NCI-H345 (cell line): ENCODE measurements around the gene SPINT4.
"Not testable (repeated sequence)": the region's sequence is repeated elsewhere in the genome, so short reads cannot be mapped to it uniquely, and the experiment has no call there.

Experiments
- DNase-seq: peaks from one replicate; lab custom pipeline; 2025; lab: John Stamatoyannopoulos, UW

The SPINT4 gene

GRCh38 chr20:45722047-45722446, at the start of gene SPINT4:
TSS of gene SPINT4 (plus strand) at chr20:45722347. CDS start at chr20:45722368, 21 bp downstream.
- DNase-seq, result no peak

- DNase-seq, result no peak
Measured at GRCh38 chr20:45672765-45673164, 49.4 kb upstream of the SPINT4 start.

GRCh38 chr20:45679650-45680049, 42.5 kb upstream of the SPINT4 start:
- DNase-seq, result no peak

GRCh38 chr20:45685896-45686295, 36.3 kb upstream of the SPINT4 start:
- DNase-seq, result no peak

- DNase-seq, result not testable (repeated sequence)
Measured at GRCh38 chr20:45693346-45693745, 28.8 kb upstream of the SPINT4 start.

GRCh38 chr20:45695496-45695895, 26.7 kb upstream of the SPINT4 start:
- no peak for DNase-seq

GRCh38 chr20:45701104-45701503, 21.0 kb upstream of the SPINT4 start:
- no peak for DNase-seq

- DNase-seq, result no peak
Measured at GRCh38 chr20:45701873-45702272, 20.3 kb upstream of the SPINT4 start, which contains the start of gene WFDC13. TSS of gene WFDC13 (plus strand) at chr20:45702038. CDS start at chr20:45702124, 86 bp downstream.

GRCh38 chr20:45704969-45705637, 17.0 kb upstream of the SPINT4 start, which contains the start of gene WFDC10B:
TSS of gene WFDC10B (minus strand) at chr20:45705019. CDS start at chr20:45685992, 19,027 bp downstream.
- DNase-seq, result no peak

GRCh38 chr20:45716141-45716688, 5.9 kb upstream of the SPINT4 start:
- not testable (repeated sequence) for DNase-seq

- no peak for DNase-seq
Measured at GRCh38 chr20:45725134-45725533, 3.0 kb downstream of the SPINT4 start.

- no peak for DNase-seq
Measured at GRCh38 chr20:45727044-45727443, 4.9 kb downstream of the SPINT4 start.

- no peak for DNase-seq
Measured at GRCh38 chr20:45732199-45732598, 10.1 kb downstream of the SPINT4 start.

GRCh38 chr20:45735552-45735951, 13.4 kb downstream of the SPINT4 start:
- no peak for DNase-seq

GRCh38 chr20:45735988-45736387, 13.8 kb downstream of the SPINT4 start:
- DNase-seq, result no peak

- no peak for DNase-seq
Measured at GRCh38 chr20:45742596-45742995, 20.4 kb downstream of the SPINT4 start.

GRCh38 chr20:45745015-45745414, 22.9 kb downstream of the SPINT4 start:
- DNase-seq, result no peak

GRCh38 chr20:45751721-45752120, 29.6 kb downstream of the SPINT4 start:
- DNase-seq, result no peak

- no peak for DNase-seq
Measured at GRCh38 chr20:45752746-45753145, 30.6 kb downstream of the SPINT4 start.

- no peak for DNase-seq
Measured at GRCh38 chr20:45758096-45758495, 35.9 kb downstream of the SPINT4 start.

- not testable (repeated sequence) for DNase-seq
Measured at GRCh38 chr20:45759921-45760320, 37.8 kb downstream of the SPINT4 start.

- not testable (repeated sequence) for DNase-seq
Measured at GRCh38 chr20:45761966-45762365, 39.8 kb downstream of the SPINT4 start.

GRCh38 chr20:45764618-45765282, 42.6 kb downstream of the SPINT4 start:
- DNase-seq, result not testable (repeated sequence)
